Caco-2 (cell line): ENCODE results near the gene C1QBP. TPM values are rescaled to one million over a fixed set of nuclear protein-coding genes. Genes with fewer than 3 reads are reported as not detected.
A peak's percentile ranks its signal among the peaks of the same experiment; 100 is the strongest.

Source experiments
- BruUV-seq: library from RNA; stranded (reverse); fragments of 400-500 nt; replicated peaks from 2 replicates; lab custom pipeline; 2021; lab: Mats Ljungman, UMichigan
- CTCF ChIA-PET: fragments of 300-600 bp; sonication (Branson Sonifier 250); formaldehyde crosslinking; loops from one replicate; lab custom pipeline; 2022; ENCODE audit warnings: antibody characterized with exemption; lab: Charles Lee
- POLR2A ChIA-PET: fragments of 300-600 bp; sonication (Branson Sonifier 250); formaldehyde crosslinking; loops from one replicate; lab custom pipeline; 2022; ENCODE audit warnings: antibody characterized with exemption; lab: Charles Lee
- DNase-seq, 2 experiments: peaks; one replicate each; pipeline versions ENCODE4 v3.0.0 to v3.0.0-alpha.2; 2020 to 2022
- H3K27me3 ChIP-seq: replicated peaks from 2 replicates; pipeline ENCODE4 v1.6.0; 2011; ENCODE audit warnings: low read length; ENCODE audit not compliant: control insufficient read depth, insufficient read depth
- H3K36me3 ChIP-seq: 2 replicates; pipeline ENCODE4 v1.5.1; 2011; ENCODE audit warnings: low read length; ENCODE audit not compliant: control insufficient read depth, insufficient read depth
- H3K4me1 ChIP-seq: fragments of 250-450 bp; sonication (Bioruptor Pico); 2 replicates; pipeline ENCODE4 v1.5.1; 2020; ENCODE audit warnings: mild to moderate bottlenecking
- H3K4me3 ChIP-seq: 2 replicates; pipeline ENCODE4 v1.5.1; 2011; ENCODE audit warnings: low read depth, mild to moderate bottlenecking, control low read depth, low read length
- H3K9me3 ChIP-seq: fragments of 250-450 bp; sonication (Bioruptor Pico); 2 replicates; pipeline ENCODE4 v1.5.1; 2020; ENCODE audit warnings: mild to moderate bottlenecking, moderate library complexity
- H3K27ac Mint-ChIP-seq: one replicate; pipeline ENCODE4 v1.8.0; 2022; ENCODE audit warnings: mixed read lengths; ENCODE audit not compliant: unreplicated experiment
- H3K27me3 Mint-ChIP-seq: one replicate; pipeline ENCODE4 v1.8.0; 2022; ENCODE audit warnings: mixed read lengths; ENCODE audit not compliant: insufficient read depth, unreplicated experiment
- H3K36me3 Mint-ChIP-seq: one replicate; pipeline ENCODE4 v1.8.0; 2022; ENCODE audit warnings: mild to moderate bottlenecking, mixed read lengths; ENCODE audit not compliant: insufficient read depth, unreplicated experiment
- H3K4me1 Mint-ChIP-seq: one replicate; pipeline ENCODE4 v1.8.0; 2022; ENCODE audit warnings: low read depth, mixed read lengths; ENCODE audit not compliant: unreplicated experiment
- H3K4me3 Mint-ChIP-seq: one replicate; pipeline ENCODE4 v1.8.0; 2022; ENCODE audit warnings: mild to moderate bottlenecking, moderate library complexity, mixed read lengths; ENCODE audit not compliant: unreplicated experiment
- H3K9me3 Mint-ChIP-seq: one replicate; pipeline ENCODE4 v1.8.0; 2022; ENCODE audit warnings: mixed read lengths; ENCODE audit not compliant: unreplicated experiment
- CTCF ChIP-seq, 2 experiments: fragments of 200-600 bp in 1 of 2; IDR thresholded peaks; 1 replicate in 1 of 2; 2 replicates in 1 of 2; pipeline versions ENCODE4 v1.5.1 to v1.8.0; 2011 to 2022; ENCODE audit warnings: antibody characterized with exemption in 1 of 2, control low read depth in 1 of 2, inconsistent platforms in 1 of 2, low read depth in 1 of 2, low read length in 1 of 2, mild to moderate bottlenecking in 1 of 2, moderate library complexity in 1 of 2; ENCODE audit not compliant: insufficient read depth in 1 of 2, severe bottlenecking in 1 of 2, unreplicated experiment in 1 of 2
- intact Hi-C: fragments of 100-400 bp; cut with micrococcal nuclease; formaldehyde crosslinking; loops from one replicate; pipeline ENCODE4 v1.10.0; 2022; ENCODE audit not compliant: unreplicated experiment
- total RNA-seq: library from RNA; stranded (reverse); gene quantifications from 2 replicates; pipeline ENCODE4 v1.2.3, GENCODE V29; 2022

Gene C1QBP
- total RNA-seq, 1 experiment from 2014 or later, result 129 TPM

GRCh38 chr17:5467416-5467815, 28.5 kb upstream of the C1QBP start:
- intact Hi-C loops, result loop anchor here (1.0 kb wide), 1 partner anchor 19 kb away; the partner anchor contains the start of genes DERL2 and MIS12
- no peak for DNase-seq
- H3K4me3 Mint-ChIP-seq, result peak overlapping the region; percentile 91
- H3K27me3 Mint-ChIP-seq, result no peaks in the 10 kb centered on the region
- Histone ChIP-seq H3K27me3 (no peaks in the 10 kb centered on the region), H3K4me3 (peak overlapping the region; percentile 76), H3K9me3 (no peaks in the 10 kb centered on the region), H3K4me1 (no peaks in the 10 kb centered on the region), H3K36me3 (no peaks in the 10 kb centered on the region)
- TF ChIP-seq CTCF (IDR thresholded peaks at IDR 0.05; ENCODE audit: insufficient read depth in 1 of 2, low read depth in 1 of 2, low read length in 1 of 2, severe bottlenecking in 1 of 2, unreplicated experiment in 1 of 2), result no peak
- no peaks in the 10 kb centered on the region for H3K9me3 Mint-ChIP-seq
- peaks cover 13% of the 10 kb centered on the region for H3K36me3 Mint-ChIP-seq
- peak overlapping the region; percentile 46 for H3K27ac Mint-ChIP-seq
- H3K4me1 Mint-ChIP-seq, result peaks cover 14% of the 10 kb centered on the region
- CTCF ChIA-PET, result interaction anchor here (0.6 to 1.4 kb wide), 2 partner anchors 28 to 36 kb away, joined by 4 to 5 read pairs; no protein-coding TSS in a partner anchor
- POLR2A ChIA-PET, result no interaction called here
- no TSS peak for BruUV-seq

- no peak for DNase-seq
- H3K27me3 ChIP-seq, result no peaks in the 10 kb centered on the region
- CTCF ChIA-PET, result no interaction called here
- Mint-ChIP-seq H3K4me1 (peaks cover 14% of the 10 kb centered on the region), H3K27me3 (no peaks in the 10 kb centered on the region), H3K27ac (no peak overlapping the region), H3K9me3 (no peaks in the 10 kb centered on the region), H3K36me3 (peaks cover 19% of the 10 kb centered on the region), H3K4me3 (peak overlapping the region; percentile 91)
- BruUV-seq, result no TSS peak
- no peak for TF ChIP-seq CTCF (IDR thresholded peaks at IDR 0.05; ENCODE audit: insufficient read depth in 1 of 2, low read depth in 1 of 2, low read length in 1 of 2, severe bottlenecking in 1 of 2, unreplicated experiment in 1 of 2)
- intact Hi-C loops, result no loop called here
- no peak overlapping the region for H3K4me3 ChIP-seq
- no peaks in the 10 kb centered on the region for H3K9me3 ChIP-seq
- no peaks in the 10 kb centered on the region for H3K36me3 ChIP-seq
- POLR2A ChIA-PET, result no interaction called here
- no peaks in the 10 kb centered on the region for H3K4me1 ChIP-seq
These were observed 27.3 kb upstream of the C1QBP start for GRCh38 chr17:5466295-5466694.

GRCh38 chr17:5464717-5465507, 26.0 kb upstream of the C1QBP start:
- DNase-seq, result no peak
- no peak for TF ChIP-seq CTCF (IDR thresholded peaks at IDR 0.05; ENCODE audit: insufficient read depth in 1 of 2, low read depth in 1 of 2, low read length in 1 of 2, severe bottlenecking in 1 of 2, unreplicated experiment in 1 of 2)
- Mint-ChIP-seq H3K27ac (peak overlapping the region; percentile 54), H3K27me3 (no peaks in the 10 kb centered on the region), H3K4me1 (peaks cover 14% of the 10 kb centered on the region), H3K9me3 (no peaks in the 10 kb centered on the region), H3K4me3 (no peak overlapping the region), H3K36me3 (peaks cover 27% of the 10 kb centered on the region)
- CTCF ChIA-PET, result no interaction called here
- intact Hi-C loops, result no loop called here
- H3K4me1 ChIP-seq, result no peaks in the 10 kb centered on the region
- POLR2A ChIA-PET, result no interaction called here
- no peaks in the 10 kb centered on the region for H3K27me3 ChIP-seq
- H3K36me3 ChIP-seq, result no peaks in the 10 kb centered on the region
- no peaks in the 10 kb centered on the region for H3K9me3 ChIP-seq
- BruUV-seq, result no TSS peak
- H3K4me3 ChIP-seq, result no peak overlapping the region
